GM12873 (cell line): ENCODE measurements around the gene NCK2.

Experiments used
- TF ChIP-seq, protein P1 (sequence below): IDR thresholded peaks from 2 replicates; pipeline ENCODE4 v1.5.1; 2012; ENCODE audit warnings: low read depth, mild to moderate bottlenecking, moderate library complexity, low read length, control low read depth; ENCODE audit not compliant: insufficient read depth; ENCODE audit errors: missing control alignments

NCK2 gene

DNA sequence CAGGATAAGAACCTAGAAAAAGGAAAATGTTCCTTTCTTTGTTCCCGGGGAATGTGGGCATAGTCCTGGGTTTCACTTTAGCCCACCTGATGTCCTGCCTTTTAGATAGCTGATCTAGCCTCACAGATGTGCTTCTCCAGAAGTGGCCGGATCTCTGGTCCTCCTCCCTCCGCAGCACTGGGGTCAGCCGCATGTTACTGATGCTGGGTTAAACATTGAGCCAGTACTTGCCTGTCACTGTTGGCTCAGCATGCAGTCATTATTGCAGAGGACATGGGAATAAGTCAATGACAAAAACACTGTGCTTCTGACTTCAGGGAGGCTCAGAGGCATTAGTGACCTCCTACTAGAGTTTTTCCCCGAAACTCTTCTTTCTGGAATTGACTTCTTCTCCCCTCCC, 27.6 kb downstream of the NCK2 start:
- TF ChIP-seq, protein P1, sequence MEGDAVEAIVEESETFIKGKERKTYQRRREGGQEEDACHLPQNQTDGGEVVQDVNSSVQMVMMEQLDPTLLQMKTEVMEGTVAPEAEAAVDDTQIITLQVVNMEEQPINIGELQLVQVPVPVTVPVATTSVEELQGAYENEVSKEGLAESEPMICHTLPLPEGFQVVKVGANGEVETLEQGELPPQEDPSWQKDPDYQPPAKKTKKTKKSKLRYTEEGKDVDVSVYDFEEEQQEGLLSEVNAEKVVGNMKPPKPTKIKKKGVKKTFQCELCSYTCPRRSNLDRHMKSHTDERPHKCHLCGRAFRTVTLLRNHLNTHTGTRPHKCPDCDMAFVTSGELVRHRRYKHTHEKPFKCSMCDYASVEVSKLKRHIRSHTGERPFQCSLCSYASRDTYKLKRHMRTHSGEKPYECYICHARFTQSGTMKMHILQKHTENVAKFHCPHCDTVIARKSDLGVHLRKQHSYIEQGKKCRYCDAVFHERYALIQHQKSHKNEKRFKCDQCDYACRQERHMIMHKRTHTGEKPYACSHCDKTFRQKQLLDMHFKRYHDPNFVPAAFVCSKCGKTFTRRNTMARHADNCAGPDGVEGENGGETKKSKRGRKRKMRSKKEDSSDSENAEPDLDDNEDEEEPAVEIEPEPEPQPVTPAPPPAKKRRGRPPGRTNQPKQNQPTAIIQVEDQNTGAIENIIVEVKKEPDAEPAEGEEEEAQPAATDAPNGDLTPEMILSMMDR = no peak

DNA sequence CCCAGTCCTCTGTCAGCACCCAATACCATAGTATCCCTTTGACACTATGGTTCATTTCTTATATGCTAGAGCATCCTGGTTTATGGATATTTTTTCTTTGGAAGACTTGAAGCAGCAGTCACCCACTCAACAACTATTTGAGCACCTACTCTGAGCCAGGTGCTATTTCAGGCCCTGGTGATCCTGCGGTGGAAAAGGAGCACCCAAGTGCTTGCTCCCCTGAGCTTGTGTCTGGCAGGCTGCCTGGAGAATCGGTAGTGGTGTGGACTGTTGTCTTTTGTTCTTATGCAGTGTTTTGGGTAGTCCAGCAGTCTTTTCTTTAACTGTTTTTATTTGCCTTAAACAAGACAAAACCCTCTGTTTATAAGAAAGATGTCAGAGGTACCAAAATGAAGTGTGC, 28.9 kb downstream of the NCK2 start:
- TF ChIP-seq, protein P1 = no peak

DNA sequence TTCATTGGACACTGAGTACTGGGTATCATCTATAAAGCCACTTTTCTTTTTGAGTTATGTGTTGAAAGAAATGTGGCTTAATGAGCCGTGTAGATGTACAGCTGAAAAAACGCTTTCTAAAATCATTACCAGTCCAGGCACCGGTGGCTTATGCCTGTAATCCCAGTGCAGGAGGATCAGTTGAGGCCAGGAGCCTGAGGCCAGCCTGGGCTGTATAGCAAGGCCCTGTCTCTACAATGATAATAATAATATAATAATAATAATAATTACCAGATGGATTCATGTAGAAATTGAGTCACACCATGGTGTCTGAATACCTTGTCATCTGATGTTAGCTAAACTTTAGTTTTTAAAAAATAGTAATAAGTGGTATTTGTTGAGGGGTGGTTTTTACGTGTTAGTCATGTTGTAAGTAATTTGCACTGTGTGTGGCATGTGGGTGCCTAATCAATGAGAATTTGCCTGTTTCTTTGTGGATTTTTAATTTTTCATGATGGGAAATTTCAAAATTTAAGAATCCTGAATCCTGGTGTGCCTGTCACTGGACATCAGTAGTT, 30.1 kb downstream of the NCK2 start:
- TF ChIP-seq, protein P1 = no peak

DNA sequence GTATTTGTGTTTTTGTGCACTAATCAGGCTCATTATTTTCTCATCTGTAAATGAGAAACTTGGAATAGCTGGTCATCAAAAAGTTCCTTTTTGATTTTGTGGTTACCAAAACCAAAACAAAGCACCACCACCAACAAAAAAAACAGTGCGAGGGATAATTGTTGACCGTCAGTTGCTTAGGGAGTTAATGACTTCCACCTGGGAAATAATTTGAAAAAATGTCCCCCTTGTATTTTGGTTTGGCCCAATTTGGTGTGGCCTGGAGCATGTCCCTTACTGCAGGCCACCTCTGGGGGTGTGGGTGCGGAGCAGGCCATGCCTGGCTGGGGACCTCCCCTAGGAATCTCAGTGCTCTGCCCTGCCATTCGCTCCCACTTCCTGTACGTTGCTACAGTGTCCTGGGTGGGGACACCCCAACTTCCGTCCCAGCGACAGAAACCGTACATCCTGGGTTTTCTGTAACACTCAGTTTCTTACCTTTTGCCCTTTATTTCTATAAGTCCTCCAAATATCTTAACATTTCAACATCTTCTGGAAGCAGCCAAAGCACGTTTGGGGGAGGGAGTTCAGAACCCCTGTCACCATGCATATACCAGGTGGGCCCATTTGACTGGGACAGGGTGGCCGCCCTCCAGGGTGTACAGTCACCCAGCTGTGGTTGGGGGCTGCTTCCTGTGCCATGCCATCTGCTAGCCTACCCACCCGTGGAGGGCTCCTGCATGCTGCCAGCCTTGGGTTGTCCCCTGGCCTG, 31.3 kb downstream of the NCK2 start:
- TF ChIP-seq, protein P1 = no peak

DNA sequence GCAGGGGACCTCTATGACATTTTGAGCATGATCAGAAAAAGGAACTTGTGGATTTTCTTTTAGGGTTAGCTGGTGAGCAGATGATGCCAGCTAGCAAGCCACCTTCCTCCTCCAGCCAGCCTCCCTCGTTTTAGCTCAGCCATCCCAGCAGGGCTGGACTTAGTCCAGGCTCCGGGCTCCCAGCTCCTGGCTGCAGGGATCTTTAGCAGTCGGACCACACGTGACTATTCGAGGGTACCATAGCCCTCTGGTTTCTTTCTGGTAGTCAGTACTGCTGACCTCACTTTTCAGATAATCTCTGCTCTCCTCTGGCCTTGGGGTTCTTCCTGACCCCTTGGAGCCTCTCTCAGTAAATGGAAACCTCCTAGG, 31.8 kb downstream of the NCK2 start:
- TF ChIP-seq, protein P1 = no peak

DNA sequence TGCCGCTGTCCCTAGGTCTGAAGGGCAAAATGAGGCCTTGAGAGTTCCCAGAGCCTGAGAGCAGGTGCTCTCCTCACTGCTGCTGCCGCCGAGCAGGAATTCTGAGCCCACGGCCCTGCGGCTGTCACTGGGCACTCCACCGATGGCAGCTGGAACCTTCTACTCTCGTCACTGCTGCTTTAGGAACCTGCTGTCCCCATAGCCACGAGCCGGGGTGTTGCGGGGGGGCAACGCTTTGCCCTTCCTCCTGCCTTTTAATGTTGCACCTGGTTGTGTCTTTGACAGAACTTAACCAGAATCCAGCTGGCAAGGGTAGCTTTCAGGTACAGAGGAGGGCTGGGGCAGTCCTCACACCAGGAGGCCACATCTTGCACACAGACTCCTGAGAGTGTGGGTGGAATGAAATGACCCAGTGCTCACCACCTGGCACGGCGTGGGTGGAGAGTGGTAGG, 32.3 kb downstream of the NCK2 start:
- TF ChIP-seq, protein P1 = no peak

DNA sequence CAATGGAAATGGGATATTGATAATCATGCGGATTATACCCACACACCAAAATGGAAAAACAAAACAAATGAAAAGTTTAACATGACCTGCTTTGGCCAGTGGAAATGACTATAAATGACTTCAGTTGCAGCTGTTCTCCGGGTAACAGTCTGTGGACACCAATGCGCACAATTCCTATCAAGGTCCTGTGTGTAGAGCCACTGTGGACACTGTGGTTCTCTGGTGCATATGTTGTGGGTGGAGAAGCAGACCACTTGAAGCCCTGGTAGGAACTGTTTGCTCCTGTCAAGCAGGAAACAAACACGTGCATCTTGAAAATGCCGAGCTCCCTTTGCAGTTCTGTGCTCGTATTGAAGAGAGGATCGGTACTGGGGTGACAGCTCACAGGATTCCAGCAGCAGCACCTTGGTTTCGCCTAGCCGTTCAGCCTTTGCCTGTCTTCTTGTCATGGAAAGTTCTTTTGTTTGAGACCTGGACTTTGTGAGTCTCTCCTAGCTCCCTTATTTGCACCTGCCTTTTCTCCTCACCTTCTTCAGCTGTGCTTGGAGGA, 32.9 kb downstream of the NCK2 start:
- TF ChIP-seq, protein P1 = no peak
